HEK293 (cell line): ENCODE measurements around the gene SPACDR.

Experiments used
- CTCF ChIA-PET: fragments of 350-600 bp; formaldehyde crosslinking; extraction: SDS; loops from one replicate; lab custom pipeline; 2021; ENCODE audit warnings: antibody characterized with exemption; lab: Yijun Ruan, JAX
- POLR2A ChIA-PET: fragments of 300-600 bp; formaldehyde crosslinking; extraction: SDS; loops from one replicate; lab custom pipeline; 2020; ENCODE audit warnings: antibody characterized with exemption, inconsistent platforms; lab: Yijun Ruan, JAX
- H3K27ac ChIP-seq: fragments of 200-500 bp; sonication (Bioruptor generic); 2 replicates; pipeline ENCODE4 v1.5.1; 2014; ENCODE audit warnings: low read depth, low read length, control low read depth, inconsistent platforms; ENCODE audit errors: extremely low read depth
- H3K36me3 ChIP-seq, 2 experiments: fragments of 200-500 bp in 1 of 2; sonication (Bioruptor generic) in 1 of 2; 1 replicate in 1 of 2; 2 replicates in 1 of 2; pipeline ENCODE4 v1.5.1; 2014 to 2017; ENCODE audit warnings: inconsistent platforms in 2 of 2, low read length in 2 of 2; ENCODE audit not compliant: control insufficient read depth in 2 of 2, insufficient read depth in 1 of 2
- H3K4me1 ChIP-seq: fragments of 200-500 bp; sonication (Bioruptor generic); 2 replicates; pipeline ENCODE4 v1.5.1; 2014; ENCODE audit warnings: mild to moderate bottlenecking, low read length, inconsistent platforms; ENCODE audit not compliant: control insufficient read depth, insufficient read depth
- H3K4me3 ChIP-seq: 2 replicates; pipeline ENCODE4 v1.5.1; 2011; ENCODE audit warnings: low read depth, mild to moderate bottlenecking, control low read depth, low read length, moderate library complexity
- H3K9me3 ChIP-seq: fragments of 200-500 bp; sonication (Bioruptor generic); 2 replicates; pipeline ENCODE4 v1.5.1; 2014; ENCODE audit warnings: low read depth, low read length, inconsistent platforms; ENCODE audit not compliant: control insufficient read depth, insufficient read depth
- GLIS2 ChIP-seq: fragments of 450-650 bp; formaldehyde crosslinking; IDR thresholded peaks from 2 replicates; pipeline ENCODE4 v1.5.1; 2016; ENCODE audit warnings: missing biosample characterization, missing genetic modification characterization
- HOXA7 ChIP-seq: sonication (generic); formaldehyde crosslinking; IDR thresholded peaks from 2 replicates; pipeline ENCODE4 v1.8.1; 2022; ENCODE audit warnings: missing genetic modification reagents, borderline replicate concordance
- SP7 ChIP-seq: fragments of 450-650 bp; formaldehyde crosslinking; IDR thresholded peaks from 2 replicates; pipeline ENCODE4 v1.5.1; 2016; ENCODE audit warnings: missing biosample characterization, missing genetic modification characterization
- WT1 ChIP-seq: fragments of 450-650 bp; formaldehyde crosslinking; IDR thresholded peaks from 2 replicates; pipeline ENCODE4 v1.5.1; 2016; ENCODE audit warnings: missing biosample characterization, missing genetic modification characterization
- YY1 ChIP-seq: fragments of 450-650 bp; formaldehyde crosslinking; IDR thresholded peaks from 2 replicates; pipeline ENCODE4 v1.5.1; 2018; ENCODE audit warnings: missing biosample characterization, missing genetic modification characterization
- ZBTB1 ChIP-seq: fragments of 450-650 bp; formaldehyde crosslinking; IDR thresholded peaks from 2 replicates; pipeline ENCODE4 v1.5.1; 2016; ENCODE audit warnings: missing biosample characterization, missing genetic modification characterization
- ZNF155 ChIP-seq: fragments of 450-650 bp; formaldehyde crosslinking; IDR thresholded peaks from 2 replicates; pipeline ENCODE4 v1.5.1; 2016; ENCODE audit warnings: missing biosample characterization, missing genetic modification characterization
- ZNF157 ChIP-seq: fragments of 450-650 bp; formaldehyde crosslinking; IDR thresholded peaks from 2 replicates; pipeline ENCODE4 v1.5.1; 2016; ENCODE audit warnings: missing biosample characterization, missing genetic modification characterization
- ZNF174 ChIP-seq: fragments of 450-650 bp; formaldehyde crosslinking; IDR thresholded peaks from 2 replicates; pipeline ENCODE4 v1.5.0; 2017; ENCODE audit warnings: missing biosample characterization, mild to moderate bottlenecking, missing genetic modification characterization
- ZNF2 ChIP-seq: fragments of 450-650 bp; formaldehyde crosslinking; IDR thresholded peaks from 2 replicates; pipeline ENCODE4 v1.5.1; 2016; ENCODE audit warnings: missing biosample characterization, missing genetic modification characterization
- ZNF214 ChIP-seq: fragments of 450-650 bp; formaldehyde crosslinking; IDR thresholded peaks from 2 replicates; pipeline ENCODE4 v1.5.1; 2017; ENCODE audit warnings: missing biosample characterization, mild to moderate bottlenecking, missing genetic modification characterization, borderline replicate concordance
- ZNF248 ChIP-seq: fragments of 450-650 bp; formaldehyde crosslinking; IDR thresholded peaks from 2 replicates; pipeline ENCODE4 v1.5.1; 2017; ENCODE audit warnings: missing biosample characterization, missing genetic modification characterization
- ZNF350 ChIP-seq: fragments of 450-650 bp; formaldehyde crosslinking; IDR thresholded peaks from 2 replicates; pipeline ENCODE4 v1.5.0; 2017; ENCODE audit warnings: missing biosample characterization, mild to moderate bottlenecking, missing genetic modification characterization
- ZNF624 ChIP-seq: fragments of 450-650 bp; formaldehyde crosslinking; IDR thresholded peaks from 2 replicates; pipeline ENCODE4 v1.5.1; 2017; ENCODE audit warnings: missing biosample characterization, missing genetic modification characterization
- ZNF660 ChIP-seq: fragments of 450-650 bp; IDR thresholded peaks from 2 replicates; pipeline ENCODE4 v1.5.1; 2018; ENCODE audit warnings: missing biosample characterization, mild to moderate bottlenecking, missing genetic modification characterization
- ZNF707 ChIP-seq: fragments of 450-650 bp; formaldehyde crosslinking; IDR thresholded peaks from 2 replicates; pipeline ENCODE4 v1.5.1; 2016; ENCODE audit warnings: missing biosample characterization, missing genetic modification characterization
- ZSCAN23 ChIP-seq: fragments of 450-650 bp; formaldehyde crosslinking; IDR thresholded peaks from 2 replicates; pipeline ENCODE4 v1.5.1; 2016; ENCODE audit warnings: missing biosample characterization, missing genetic modification characterization
- TF ChIP-seq, protein P1 (sequence below): fragments of 450-650 bp; formaldehyde crosslinking; IDR thresholded peaks from 2 replicates; pipeline ENCODE4; 2016; ENCODE audit warnings: missing biosample characterization, missing genetic modification characterization
- TF ChIP-seq, protein P2 (sequence below): fragments of 450-650 bp; formaldehyde crosslinking; IDR thresholded peaks from 2 replicates; pipeline ENCODE4 v1.5.0; 2017; ENCODE audit warnings: missing biosample characterization, missing genetic modification characterization, borderline replicate concordance
- TF ChIP-seq, protein P3 (sequence below): fragments of 450-650 bp; formaldehyde crosslinking; IDR thresholded peaks from 2 replicates; pipeline ENCODE4 v1.5.1; 2016; ENCODE audit warnings: missing biosample characterization, missing genetic modification characterization
- TF ChIP-seq, protein P4 (sequence below): fragments of 450-650 bp; IDR thresholded peaks from 2 replicates; pipeline ENCODE4 v1.5.1; 2018; ENCODE audit warnings: missing biosample characterization, mild to moderate bottlenecking, missing genetic modification characterization
- TF ChIP-seq, protein P5 (sequence below): fragments of 450-650 bp; formaldehyde crosslinking; IDR thresholded peaks from 2 replicates; pipeline ENCODE4 v1.5.1; 2016; ENCODE audit warnings: missing biosample characterization, missing genetic modification characterization
- TF ChIP-seq, protein P6 (sequence below): fragments of 450-650 bp; formaldehyde crosslinking; IDR thresholded peaks from 2 replicates; pipeline ENCODE4 v1.5.1; 2017; ENCODE audit warnings: missing biosample characterization, missing genetic modification characterization

Gene SPACDR

DNA sequence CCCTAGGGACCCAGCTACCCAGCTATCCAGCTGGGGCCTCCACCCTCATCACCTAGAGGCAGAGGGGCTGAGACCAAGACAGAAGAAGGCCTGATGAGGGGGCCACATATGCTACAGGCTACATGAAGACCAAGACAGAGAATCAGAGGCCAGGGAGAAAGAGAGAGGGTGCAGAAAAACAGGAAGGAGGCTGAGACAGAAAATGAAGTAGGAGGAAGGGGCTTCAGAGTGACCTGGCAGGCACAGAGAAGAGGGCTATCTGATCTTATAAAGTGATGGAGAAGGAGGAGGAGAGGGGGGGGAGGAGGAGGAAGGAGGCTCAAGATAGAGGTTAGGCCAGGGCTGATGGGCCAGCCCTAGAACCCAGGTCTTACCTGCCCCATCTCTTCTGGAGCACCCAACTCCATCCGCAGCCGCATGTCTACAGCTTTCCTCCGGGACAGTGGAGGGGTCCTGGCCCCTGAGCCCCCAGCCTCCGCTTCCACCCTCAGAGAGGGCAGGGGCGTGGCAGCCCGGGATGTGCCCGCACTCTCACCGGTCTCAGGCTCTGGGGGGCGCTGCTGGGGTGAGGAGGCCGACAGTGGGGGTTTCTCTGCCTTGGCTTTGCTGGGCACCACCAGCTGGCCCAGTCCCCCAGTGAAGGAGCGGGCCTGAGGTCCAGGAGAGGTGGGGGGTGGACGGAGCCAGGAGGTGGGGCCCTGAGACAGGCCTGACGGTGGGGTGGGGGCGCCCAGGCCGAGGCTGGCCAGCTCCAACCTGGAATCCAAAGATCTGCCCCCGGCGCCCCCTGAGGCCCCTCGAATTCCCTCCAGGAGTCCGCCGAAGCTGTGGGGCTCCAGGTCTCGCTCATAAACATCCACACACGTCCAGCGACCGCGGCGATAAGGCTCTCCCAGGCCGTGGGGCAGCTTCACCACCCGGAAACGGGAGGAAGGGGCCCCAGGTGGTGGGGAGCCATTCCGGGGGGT, 13.1 kb upstream of the SPACDR start:
- POLR2A ChIA-PET = interaction anchor here (0.6 to 3.2 kb wide), 4 partner anchors 68 to 239 kb away, joined by 3 to 32 read pairs (median 4); partner anchors contain the start of genes FBXO24 and LRCH4
- Histone ChIP-seq H3K4me1 (peaks cover 9% of the 10 kb centered on the region), H3K4me3 (peak overlapping the region; percentile 84), H3K36me3 (peaks cover 3 to 25% of the 10 kb centered on the region in 2 experiments; a peak in 2 of 3 replicates), H3K27ac (no peak overlapping the region; the same call in 1 of the 2 replicates), H3K9me3 (no peaks in the 10 kb centered on the region)
- CTCF ChIA-PET = interaction anchor here (0.5 to 2.9 kb wide), 8 partner anchors 8 to 315 kb away, joined by 3 to 24 read pairs (median 6); no protein-coding TSS in a partner anchor
- TF ChIP-seq, protein P1, sequence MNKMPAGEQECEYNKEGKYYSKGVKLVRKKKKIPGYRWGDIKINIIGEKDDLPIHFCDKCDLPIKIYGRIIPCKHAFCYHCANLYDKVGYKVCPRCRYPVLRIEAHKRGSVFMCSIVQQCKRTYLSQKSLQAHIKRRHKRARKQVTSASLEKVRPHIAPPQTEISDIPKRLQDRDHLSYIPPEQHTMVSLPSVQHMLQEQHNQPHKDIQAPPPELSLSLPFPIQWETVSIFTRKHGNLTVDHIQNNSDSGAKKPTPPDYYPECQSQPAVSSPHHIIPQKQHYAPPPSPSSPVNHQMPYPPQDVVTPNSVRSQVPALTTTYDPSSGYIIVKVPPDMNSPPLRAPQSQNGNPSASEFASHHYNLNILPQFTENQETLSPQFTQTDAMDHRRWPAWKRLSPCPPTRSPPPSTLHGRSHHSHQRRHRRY = no peak
- TF ChIP-seq ZBTB1 (tag by site-specific recombination) (no peak), ZNF214 (no peak), ZNF2 (tag by site-specific recombination) (no peak), YY1 (no peak), SP7 (no peak), HOXA7 (no peak), ZNF624 (no peak), ZNF157 (tag by site-specific recombination) (no peak), ZNF174 (tag by site-specific recombination) (no peak), ZNF660 (no peak), ZNF350 (tag by site-specific recombination) (no peak), WT1 (tag by site-specific recombination) (no peak), GLIS2 (tag by site-specific recombination) (peak; percentile 84), ZNF248 (tag by site-specific recombination) (no peak), ZNF707 (tag by site-specific recombination) (no peak), ZSCAN23 (tag by site-specific recombination) (no peak), ZNF155 (no peak)
- TF ChIP-seq, protein P2, sequence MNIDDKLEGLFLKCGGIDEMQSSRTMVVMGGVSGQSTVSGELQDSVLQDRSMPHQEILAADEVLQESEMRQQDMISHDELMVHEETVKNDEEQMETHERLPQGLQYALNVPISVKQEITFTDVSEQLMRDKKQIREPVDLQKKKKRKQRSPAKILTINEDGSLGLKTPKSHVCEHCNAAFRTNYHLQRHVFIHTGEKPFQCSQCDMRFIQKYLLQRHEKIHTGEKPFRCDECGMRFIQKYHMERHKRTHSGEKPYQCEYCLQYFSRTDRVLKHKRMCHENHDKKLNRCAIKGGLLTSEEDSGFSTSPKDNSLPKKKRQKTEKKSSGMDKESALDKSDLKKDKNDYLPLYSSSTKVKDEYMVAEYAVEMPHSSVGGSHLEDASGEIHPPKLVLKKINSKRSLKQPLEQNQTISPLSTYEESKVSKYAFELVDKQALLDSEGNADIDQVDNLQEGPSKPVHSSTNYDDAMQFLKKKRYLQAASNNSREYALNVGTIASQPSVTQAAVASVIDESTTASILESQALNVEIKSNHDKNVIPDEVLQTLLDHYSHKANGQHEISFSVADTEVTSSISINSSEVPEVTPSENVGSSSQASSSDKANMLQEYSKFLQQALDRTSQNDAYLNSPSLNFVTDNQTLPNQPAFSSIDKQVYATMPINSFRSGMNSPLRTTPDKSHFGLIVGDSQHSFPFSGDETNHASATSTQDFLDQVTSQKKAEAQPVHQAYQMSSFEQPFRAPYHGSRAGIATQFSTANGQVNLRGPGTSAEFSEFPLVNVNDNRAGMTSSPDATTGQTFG (tag by site-specific recombination) = no peak
- TF ChIP-seq, protein P3, sequence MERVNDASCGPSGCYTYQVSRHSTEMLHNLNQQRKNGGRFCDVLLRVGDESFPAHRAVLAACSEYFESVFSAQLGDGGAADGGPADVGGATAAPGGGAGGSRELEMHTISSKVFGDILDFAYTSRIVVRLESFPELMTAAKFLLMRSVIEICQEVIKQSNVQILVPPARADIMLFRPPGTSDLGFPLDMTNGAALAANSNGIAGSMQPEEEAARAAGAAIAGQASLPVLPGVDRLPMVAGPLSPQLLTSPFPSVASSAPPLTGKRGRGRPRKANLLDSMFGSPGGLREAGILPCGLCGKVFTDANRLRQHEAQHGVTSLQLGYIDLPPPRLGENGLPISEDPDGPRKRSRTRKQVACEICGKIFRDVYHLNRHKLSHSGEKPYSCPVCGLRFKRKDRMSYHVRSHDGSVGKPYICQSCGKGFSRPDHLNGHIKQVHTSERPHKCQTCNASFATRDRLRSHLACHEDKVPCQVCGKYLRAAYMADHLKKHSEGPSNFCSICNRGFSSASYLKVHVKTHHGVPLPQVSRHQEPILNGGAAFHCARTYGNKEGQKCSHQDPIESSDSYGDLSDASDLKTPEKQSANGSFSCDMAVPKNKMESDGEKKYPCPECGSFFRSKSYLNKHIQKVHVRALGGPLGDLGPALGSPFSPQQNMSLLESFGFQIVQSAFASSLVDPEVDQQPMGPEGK (tag by site-specific recombination) = peak; percentile 80
- TF ChIP-seq, protein P4, sequence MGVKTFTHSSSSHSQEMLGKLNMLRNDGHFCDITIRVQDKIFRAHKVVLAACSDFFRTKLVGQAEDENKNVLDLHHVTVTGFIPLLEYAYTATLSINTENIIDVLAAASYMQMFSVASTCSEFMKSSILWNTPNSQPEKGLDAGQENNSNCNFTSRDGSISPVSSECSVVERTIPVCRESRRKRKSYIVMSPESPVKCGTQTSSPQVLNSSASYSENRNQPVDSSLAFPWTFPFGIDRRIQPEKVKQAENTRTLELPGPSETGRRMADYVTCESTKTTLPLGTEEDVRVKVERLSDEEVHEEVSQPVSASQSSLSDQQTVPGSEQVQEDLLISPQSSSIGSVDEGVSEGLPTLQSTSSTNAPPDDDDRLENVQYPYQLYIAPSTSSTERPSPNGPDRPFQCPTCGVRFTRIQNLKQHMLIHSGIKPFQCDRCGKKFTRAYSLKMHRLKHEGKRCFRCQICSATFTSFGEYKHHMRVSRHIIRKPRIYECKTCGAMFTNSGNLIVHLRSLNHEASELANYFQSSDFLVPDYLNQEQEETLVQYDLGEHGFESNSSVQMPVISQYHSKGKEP (tag by site-specific recombination) = no peak
- TF ChIP-seq, protein P5, sequence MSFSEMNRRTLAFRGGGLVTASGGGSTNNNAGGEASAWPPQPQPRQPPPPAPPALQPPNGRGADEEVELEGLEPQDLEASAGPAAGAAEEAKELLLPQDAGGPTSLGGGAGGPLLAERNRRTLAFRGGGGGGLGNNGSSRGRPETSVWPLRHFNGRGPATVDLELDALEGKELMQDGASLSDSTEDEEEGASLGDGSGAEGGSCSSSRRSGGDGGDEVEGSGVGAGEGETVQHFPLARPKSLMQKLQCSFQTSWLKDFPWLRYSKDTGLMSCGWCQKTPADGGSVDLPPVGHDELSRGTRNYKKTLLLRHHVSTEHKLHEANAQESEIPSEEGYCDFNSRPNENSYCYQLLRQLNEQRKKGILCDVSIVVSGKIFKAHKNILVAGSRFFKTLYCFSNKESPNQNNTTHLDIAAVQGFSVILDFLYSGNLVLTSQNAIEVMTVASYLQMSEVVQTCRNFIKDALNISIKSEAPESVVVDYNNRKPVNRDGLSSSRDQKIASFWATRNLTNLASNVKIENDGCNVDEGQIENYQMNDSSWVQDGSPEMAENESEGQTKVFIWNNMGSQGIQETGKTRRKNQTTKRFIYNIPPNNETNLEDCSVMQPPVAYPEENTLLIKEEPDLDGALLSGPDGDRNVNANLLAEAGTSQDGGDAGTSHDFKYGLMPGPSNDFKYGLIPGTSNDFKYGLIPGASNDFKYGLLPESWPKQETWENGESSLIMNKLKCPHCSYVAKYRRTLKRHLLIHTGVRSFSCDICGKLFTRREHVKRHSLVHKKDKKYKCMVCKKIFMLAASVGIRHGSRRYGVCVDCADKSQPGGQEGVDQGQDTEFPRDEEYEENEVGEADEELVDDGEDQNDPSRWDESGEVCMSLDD (tag by site-specific recombination) = peak; percentile 8; the same call in 1 of the 2 replicates
- TF ChIP-seq, protein P6, sequence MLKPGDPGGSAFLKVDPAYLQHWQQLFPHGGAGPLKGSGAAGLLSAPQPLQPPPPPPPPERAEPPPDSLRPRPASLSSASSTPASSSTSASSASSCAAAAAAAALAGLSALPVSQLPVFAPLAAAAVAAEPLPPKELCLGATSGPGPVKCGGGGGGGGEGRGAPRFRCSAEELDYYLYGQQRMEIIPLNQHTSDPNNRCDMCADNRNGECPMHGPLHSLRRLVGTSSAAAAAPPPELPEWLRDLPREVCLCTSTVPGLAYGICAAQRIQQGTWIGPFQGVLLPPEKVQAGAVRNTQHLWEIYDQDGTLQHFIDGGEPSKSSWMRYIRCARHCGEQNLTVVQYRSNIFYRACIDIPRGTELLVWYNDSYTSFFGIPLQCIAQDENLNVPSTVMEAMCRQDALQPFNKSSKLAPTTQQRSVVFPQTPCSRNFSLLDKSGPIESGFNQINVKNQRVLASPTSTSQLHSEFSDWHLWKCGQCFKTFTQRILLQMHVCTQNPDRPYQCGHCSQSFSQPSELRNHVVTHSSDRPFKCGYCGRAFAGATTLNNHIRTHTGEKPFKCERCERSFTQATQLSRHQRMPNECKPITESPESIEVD (tag by site-specific recombination) = no peak
